HG02759 (cell line): ENCODE data around the gene CHN2.

Source experiments
- ATAC-seq: cut with Tn5 transposase; IDR thresholded peaks from one replicate; pipeline ENCODE4 v1.9.1; 2021; ENCODE audit warnings: mild to moderate bottlenecking, moderate library complexity; ENCODE audit not compliant: unreplicated experiment

The CHN2 gene

DNA sequence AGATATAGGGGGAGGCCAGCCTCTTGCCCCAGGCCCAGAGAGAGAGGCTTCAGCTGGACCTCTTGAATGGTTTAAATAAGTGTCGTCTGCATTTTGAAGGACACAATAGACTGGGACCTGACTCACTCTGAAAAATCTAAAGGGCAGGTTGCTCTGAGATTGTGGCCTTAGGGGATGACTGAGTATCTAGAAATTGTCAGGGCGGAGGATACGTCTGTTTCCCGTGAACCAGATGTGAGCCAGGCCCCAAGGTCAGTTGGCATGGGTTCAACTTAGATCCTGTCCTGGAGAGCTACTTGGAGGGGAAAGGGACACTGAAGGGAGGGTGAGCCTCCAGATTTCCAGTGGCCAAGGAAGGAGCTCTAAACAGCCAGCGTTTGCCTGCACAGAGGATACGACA, 110.2 kb downstream of the CHN2 start:
- ATAC-seq: no peak

DNA sequence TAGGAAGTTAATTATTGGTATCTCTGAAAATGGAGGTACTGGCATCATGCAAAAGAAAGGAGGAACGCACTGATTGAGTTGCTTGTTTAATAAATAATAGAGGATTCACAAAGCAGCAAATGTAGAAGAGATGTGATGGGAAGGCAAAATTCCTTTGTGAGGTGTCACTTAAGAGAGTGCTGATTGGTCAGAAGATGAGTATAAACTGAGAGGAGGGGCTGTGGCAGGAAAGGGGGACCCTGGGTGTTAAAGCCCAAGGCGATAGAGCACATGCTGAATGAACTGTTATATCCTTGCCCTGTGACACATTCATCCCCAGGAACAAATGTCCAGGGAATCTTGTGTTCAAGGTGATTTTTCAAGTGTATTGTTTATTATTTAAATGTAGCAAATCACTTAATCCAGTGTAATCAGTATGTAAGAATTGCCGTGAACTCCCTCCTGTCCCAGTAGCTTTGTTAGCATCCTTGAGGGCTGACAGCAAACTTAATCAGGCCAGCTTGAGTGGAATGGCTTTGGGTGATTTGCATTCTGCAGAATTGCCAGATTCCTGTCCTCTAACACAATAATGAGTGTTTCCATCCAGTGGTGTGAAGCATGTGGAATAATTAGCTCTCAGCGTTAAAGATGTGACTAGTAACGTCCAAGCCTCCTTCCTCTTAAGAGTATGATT, 111.9 kb downstream of the CHN2 start:
- no peak for ATAC-seq

GRCh38 chr7:29308424-29308823, 113.8 kb downstream of the CHN2 start:
- no peak for ATAC-seq

DNA sequence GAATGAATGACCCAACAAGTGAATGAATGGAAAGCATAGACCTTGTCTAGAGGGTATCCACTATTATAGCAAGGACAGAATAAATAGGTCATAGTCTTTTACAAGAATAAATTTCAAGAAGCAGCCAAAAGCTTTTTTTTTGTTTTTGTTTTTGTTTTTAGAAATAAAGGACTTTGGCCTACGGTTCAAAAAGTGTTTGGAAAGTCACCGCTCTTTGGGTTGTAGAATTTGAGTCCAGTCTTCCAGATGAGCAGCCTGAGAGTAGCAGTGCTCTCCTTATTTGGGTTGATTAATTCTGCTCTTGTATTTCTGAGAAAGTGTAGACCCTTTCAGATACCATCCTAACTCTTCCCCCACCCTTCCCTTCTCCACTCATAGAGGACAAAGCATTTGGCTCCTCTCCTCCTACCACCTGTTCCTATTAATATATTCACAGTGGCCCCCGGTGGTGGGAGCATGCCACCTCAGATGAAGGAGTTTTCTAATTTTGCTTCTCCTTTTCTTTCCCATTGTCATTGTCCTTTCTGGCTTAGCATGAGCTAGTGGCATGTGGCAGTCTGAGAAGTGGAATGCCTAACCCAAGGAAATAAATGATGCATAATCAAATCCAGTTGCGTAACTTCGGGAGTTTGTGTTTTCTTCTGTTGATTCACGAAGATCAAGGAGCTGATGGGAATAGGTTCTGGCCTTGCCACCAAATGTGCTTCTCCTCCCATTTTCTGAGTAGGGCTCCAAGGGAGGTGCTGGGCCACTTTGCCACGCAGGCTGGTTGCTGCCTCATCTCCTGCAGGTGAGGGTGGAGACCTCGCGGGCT, 114.7 kb downstream of the CHN2 start:
- no peak for ATAC-seq

- no peak for ATAC-seq
Measured at GRCh38 chr7:29310625-29311024, 116.0 kb downstream of the CHN2 start.

DNA sequence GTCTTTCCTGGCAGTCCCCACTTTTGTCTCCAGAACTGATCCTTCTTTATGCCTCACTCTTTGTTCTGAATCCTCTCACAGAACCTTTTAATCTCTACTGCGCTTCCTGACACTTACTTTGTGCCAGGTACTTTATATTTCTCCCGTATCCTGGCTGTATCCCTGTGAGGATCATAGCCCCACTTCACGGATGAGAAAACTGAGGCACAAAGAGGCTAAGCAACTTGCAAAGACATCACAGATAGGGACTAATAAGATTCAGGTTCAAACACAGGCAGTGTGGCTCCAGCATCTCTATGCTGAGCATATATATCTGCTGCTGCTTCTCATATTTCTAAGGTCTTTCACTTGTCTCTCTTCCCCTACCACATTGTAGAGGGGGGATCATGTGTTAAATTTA, 116.7 kb downstream of the CHN2 start:
- no peak for ATAC-seq

DNA sequence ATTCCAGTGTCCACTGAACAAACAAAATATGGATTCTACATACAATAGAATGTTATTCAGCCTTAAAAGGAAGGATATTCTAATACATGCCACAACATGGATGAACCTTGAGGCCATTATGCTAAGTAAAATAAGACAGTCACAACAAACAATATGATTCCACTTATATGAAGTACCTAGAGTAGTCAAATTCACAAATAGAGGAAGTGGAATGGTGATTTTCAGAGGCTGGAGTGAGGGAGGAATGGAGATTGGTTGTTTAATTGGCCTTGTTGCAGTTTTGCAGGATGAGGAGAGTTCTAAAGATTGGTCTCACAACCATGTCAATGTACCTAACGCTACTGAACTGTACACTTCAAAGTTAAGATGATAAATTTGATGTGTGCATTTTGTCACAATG, 119.6 kb downstream of the CHN2 start:
- no peak for ATAC-seq

DNA sequence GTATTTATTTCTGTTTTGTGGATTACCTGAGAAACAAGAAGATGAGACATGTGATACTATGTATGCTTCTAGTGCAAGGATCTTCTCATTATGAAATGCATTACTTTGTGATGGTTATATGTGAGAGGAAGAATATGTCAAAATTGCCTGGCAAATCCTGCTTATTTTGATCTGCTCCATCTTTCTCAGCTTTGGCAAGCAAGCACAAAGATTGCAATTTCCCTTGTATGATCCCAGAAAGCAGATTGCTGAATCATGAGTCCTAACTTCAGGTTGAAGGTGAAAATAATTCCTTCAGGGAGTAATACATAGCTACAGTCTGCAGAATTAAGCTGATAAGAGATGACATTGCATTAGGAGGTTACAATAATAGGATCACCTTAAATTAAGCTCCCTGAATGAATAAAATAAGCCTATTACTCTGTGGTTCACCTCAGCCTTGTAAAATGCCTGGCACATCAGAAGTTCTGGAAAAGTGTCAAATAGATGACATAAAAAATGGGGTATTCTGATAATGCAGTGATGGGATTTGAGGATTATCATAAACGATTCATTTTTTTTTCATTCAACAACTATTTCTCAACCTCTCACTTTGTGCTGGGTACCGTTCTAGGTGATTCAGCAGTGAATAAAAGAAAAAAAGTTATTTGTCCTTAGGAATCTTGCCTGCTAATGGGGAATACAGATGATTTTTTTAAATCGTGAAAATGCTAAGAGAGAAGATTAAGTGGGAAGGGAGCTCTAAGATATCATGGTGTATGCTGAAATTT, 120.7 kb downstream of the CHN2 start:
- no peak for ATAC-seq

- ATAC-seq: no peak
Measured at GRCh38 chr7:29315892-29316270, 121.3 kb downstream of the CHN2 start.

- ATAC-seq: no peak
Measured at GRCh38 chr7:29316926-29317325, 122.4 kb downstream of the CHN2 start.

DNA sequence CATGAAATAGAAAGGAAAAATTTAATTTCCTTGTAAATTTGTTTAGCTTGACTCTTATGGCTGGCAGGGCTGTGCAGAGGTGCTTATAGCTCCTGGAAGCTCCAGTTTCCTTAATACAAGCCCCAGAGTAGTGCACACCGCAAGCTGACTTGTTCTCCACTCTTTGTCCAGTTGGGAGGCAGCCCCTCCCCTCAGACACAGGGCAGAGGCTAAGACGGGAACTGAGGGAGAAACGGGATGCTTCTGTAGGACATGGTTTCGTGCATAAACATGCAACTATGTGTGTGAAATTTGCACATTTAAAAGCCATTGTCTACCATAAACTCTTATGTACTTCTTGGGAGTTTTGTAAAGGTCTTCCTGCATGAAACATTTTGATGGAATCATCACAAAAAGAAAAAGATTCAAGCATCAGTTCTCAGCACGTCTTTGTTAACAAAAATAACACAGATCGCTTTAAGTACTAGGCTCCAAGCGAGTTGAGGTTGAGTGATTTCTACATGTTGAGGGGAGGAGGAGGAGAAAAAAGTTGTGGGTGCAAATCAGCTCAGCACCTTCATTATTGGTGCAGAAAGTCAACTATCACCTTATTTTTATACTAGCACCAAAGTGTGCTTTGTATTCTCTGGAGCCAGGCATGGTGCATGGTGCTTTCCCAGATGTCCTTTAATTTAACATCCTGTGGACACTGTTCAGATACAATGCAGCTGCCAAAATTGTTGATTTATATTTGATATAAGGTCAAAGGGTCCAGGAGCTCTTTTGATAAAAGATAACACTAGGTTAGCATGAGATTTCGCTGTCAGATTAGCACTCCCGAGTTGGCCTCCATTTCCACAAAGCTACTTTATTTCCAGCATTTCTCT, 124.5 kb downstream of the CHN2 start:
- no peak for ATAC-seq

- ATAC-seq: no peak
Measured at GRCh38 chr7:29319719-29320521, 125.3 kb downstream of the CHN2 start.

GRCh38 chr7:29320577-29320976, 126.0 kb downstream of the CHN2 start:
- ATAC-seq: no peak

DNA sequence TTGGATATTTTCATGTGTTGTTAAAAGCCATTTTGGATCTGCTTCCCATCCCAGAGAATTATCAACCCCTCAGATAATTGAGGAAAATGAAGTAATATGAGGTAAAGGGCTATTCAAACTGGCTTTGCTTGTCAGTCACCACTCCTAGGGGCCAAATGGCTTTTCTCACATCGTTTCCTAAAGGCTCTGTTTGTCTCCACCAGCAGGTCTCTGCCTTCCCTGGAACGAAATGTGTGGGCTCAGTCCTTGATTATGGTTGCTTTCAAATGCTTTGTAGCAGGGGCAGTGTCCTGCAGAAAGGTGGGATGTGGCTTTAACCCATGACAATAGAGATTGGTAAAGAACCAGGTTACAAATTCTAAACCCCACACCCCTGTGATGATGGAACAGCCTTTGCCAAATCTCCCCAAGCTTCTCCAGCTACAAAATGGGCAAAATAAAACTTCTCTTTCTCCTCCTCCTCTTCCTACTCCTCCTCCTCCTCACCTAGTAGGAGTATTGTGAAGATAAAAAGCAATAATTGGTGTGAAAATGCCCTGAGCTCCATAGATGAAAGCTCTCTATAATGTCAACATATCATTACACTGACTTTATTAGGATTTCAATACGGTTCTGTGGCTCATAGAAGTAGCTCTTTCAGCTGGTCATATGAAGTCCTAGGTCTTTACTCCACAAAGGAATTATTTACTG, 127.6 kb downstream of the CHN2 start:
- no peak for ATAC-seq

- no peak for ATAC-seq
Measured at GRCh38 chr7:29325476-29325875, 130.9 kb downstream of the CHN2 start.

DNA sequence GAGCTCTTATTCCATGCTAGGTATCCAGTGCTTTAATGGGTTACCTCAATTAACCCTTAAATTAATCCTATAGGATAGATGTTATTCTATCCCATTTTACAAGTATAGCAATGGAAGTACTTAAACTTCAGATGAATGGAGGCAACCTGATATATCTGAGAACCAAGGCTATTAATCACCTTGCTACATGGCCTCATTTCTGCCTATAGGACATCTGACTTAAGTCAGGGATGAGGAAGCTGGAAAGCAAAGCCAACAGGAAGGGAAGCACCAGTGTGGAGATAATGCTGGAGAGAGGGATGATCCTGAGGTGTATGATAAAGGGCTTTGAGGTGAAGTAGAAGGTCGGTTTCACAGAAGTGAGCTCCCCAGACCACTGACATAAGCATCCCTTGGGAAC, 132.3 kb downstream of the CHN2 start:
- no peak for ATAC-seq

DNA sequence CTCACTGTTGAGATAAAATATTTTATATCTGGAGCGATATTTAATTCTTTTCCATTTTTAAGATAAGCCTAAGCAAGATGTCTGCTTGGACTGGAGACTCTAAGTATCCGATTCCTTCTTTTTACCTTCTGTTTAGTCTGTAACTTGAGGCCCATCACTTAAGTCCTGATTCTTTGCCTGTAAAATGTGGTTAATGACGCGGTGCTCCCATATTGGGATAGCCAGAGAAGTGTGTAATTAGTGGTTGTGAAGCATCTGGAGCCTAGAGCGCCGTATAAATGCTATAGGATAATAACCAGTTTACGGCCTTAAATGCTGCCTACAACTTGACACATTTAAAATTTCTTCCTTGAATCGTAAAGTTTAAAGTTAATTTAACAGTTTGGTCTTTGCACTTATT, 132.9 kb downstream of the CHN2 start:
- ATAC-seq: no peak

GRCh38 chr7:29328045-29328444, 133.5 kb downstream of the CHN2 start:
- ATAC-seq: no peak

- ATAC-seq: no peak
Measured at GRCh38 chr7:29328811-29329210, 134.2 kb downstream of the CHN2 start.

DNA sequence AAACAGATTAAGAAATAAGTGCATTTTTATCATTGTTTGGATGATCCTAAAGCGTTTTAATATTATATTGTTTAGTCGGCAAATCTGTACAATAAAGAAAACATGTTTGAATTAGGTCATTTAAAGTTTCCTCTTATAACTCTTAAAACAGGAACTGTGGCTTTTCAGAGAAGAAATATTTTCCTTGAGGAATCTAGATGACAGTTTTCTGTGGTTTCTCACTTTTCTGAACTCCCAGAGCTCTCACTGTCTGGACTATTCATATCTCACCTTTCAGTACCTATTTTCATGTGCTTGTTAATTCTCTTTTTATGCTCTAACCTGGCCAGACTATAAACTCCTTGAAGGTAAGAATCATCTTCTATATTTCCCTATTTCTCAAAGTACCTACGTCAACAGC, 135.1 kb downstream of the CHN2 start:
- no peak for ATAC-seq
